ENCODE data around the gene IGFBP4. TPM values are rescaled to one million over a fixed set of nuclear protein-coding genes. Genes with fewer than 3 reads are reported as not detected.

IGFBP4 gene
- total and polyA plus RNA-seq, 8 donors: 30.2 to 190 (median 65.9) TPM

GRCh38 chr17:40483679-40484078, 40.4 kb downstream of the IGFBP4 start:
- Histone ChIP-seq H3K4me3 (no peak overlapping the region), H3K9me3 (no peaks in the 10 kb centered on the region), H3K4me1 (no peaks in the 10 kb centered on the region), H3K27ac (no peak overlapping the region), H3K27me3 (no peaks in the 10 kb centered on the region), H3K36me3 (no peaks in the 10 kb centered on the region)
- intact Hi-C loops (cut with DNase I): no loop called here
- no peak for TF ChIP-seq CTCF (IDR thresholded peaks at IDR 0.05)
- DNase-seq (no peak), FAIRE-seq (no peak), ATAC-seq (no peak)
- WGBS, 2 donors: 59 to 67% methylated on average over 4 of the region's 4 CpGs

DNA sequence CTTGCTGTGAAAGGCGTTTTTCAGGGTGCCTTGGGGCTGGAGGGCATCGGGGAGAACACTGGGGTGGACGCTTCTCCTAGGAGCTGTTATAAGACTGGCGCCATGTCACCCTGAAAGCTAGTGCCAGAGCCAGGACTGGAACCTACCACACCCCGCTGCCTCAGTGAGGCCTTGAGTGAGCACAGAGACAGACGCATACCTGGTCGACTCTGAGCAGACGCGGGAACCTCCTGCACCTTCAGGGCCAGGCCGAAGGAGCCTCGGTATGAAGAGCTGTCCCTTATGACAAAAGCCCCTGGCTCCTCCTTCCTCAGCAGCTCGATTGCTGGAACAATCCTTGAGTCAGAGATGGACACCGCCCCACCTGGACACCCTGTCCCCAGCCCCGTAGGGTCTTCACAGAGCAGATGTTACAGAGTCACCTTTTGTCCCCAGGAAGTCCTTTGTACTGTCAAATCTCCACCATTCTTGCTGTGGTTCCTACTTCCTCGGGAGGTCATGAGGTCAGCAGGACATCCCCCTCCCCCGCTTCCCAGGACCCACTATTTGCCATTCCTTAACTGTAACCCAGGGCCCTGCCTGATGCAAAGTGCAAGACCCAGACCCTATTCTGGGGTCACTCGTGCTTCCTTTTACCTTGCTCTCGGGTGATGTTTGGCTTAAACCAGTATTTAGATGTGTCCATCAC, 41.2 kb downstream of the IGFBP4 start:
- H3K4me1 ChIP-seq: no peaks in the 10 kb centered on the region
- intact Hi-C loops (cut with DNase I): no loop called here
- no peaks in the 10 kb centered on the region for H3K36me3 ChIP-seq
- ATAC-seq: no peak
- no peaks in the 10 kb centered on the region for H3K27me3 ChIP-seq
- H3K4me3 ChIP-seq: no peak overlapping the region
- WGBS, 2 donors: 68 to 73% methylated on average over 18 of the region's 18 CpGs
- DNase-seq: no peak
- H3K27ac ChIP-seq: no peak overlapping the region
- H3K9me3 ChIP-seq: no peaks in the 10 kb centered on the region
- no peak for TF ChIP-seq CTCF (IDR thresholded peaks at IDR 0.05)
- FAIRE-seq: no peak

DNA sequence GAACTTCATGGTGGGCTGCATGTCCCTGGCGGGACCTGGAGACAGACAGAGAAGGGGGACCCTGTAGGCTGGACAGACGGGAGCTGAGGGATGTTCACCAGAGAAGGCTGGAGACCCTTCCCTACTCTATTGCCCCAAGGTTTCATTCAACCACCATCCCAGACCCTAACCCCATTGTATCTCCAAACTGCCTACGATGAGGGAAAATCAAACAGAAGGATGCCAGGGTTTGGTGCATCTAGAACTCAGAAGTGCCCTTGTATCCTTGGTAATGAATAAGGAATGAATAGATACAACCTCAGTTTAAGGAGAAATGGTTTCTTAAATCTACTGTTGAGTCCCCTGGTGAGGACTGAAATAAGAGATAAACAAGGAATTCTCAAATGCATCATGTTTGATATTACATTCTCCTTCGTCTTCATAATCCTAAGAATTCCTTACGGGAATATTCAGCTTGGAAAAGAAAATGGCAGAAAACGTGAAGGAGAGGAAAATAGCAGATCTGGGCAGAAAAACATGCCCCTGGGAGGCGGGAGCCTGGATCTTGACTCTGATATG, 41.8 kb downstream of the IGFBP4 start:
- H3K27ac ChIP-seq: no peak overlapping the region
- TF ChIP-seq CTCF (IDR thresholded peaks at IDR 0.05): no peak
- intact Hi-C loops (cut with DNase I): no loop called here
- H3K4me3 ChIP-seq: no peak overlapping the region
- 58 to 70% methylated on average over 7 of the region's 7 CpGs for WGBS, 2 donors
- no peak for FAIRE-seq
- H3K9me3 ChIP-seq: no peaks in the 10 kb centered on the region
- ATAC-seq: no peak
- no peak for DNase-seq
- H3K36me3 ChIP-seq: no peaks in the 10 kb centered on the region
- H3K4me1 ChIP-seq: no peaks in the 10 kb centered on the region
- no peaks in the 10 kb centered on the region for H3K27me3 ChIP-seq

DNA sequence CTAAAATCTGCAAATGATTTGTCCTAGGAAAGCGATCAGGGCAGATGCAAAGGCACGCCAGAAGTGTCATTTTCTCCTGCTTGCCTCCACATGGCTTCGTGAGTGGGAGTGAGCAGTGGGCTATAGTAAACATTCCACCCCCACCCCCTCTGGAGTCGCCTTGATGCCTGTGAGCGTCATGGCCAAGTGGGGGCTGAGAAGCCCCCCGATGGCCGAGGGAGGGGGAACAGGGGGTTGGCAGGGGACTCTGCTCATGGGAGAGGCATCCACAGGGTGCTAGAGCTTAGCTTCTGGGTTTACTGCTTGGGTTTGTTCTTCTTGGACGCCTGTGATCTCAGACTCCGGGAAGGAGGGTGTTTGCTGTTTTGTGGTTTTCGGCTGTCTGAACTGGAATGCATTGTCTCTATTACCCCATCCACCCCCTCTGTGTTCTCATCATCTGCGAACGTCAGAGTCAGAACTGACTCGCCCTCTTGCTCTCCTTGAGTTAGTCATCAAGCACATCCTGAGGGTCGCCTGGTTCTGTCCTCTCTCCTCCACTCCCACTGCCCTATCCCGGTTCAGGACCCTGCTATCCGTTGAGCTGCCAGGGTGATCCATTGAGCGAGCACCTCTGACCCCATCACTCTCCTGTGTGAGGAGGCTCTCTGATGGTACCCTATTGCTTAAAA, 42.7 kb downstream of the IGFBP4 start:
- 41 to 46% methylated on average over 17 of the region's 17 CpGs for WGBS, 2 donors
- no peak overlapping the region for H3K27ac ChIP-seq

More for the DNA sequence above, 42.7 kb downstream of the IGFBP4 start:
- ATAC-seq: peak in 3 of 4 donors; percentile 32 to 50 (median 34)
- intact Hi-C loops (cut with DNase I): no loop called here
- Histone ChIP-seq H3K4me1 (peaks cover 0 to 3% (median 0%) of the 10 kb centered on the region in 3 donors), H3K4me3 (no peak overlapping the region), H3K36me3 (no peaks in the 10 kb centered on the region), H3K9me3 (no peaks in the 10 kb centered on the region), H3K27me3 (no peaks in the 10 kb centered on the region)
- DNase-seq: no peak
- TF ChIP-seq CTCF (IDR thresholded peaks at IDR 0.05): no peak
- FAIRE-seq: no peak

Measured in pancreas (tissue), 10 donors.